HL-60 (cell line): ENCODE results near the gene MARS2.
A peak's percentile ranks its signal among the peaks of the same experiment; 100 is the strongest.
"Not testable (repeated sequence)": the region's sequence is repeated elsewhere in the genome, so short reads cannot be mapped to it uniquely, and the experiment has no call there.

Experiments used
- DNase-seq, 2 experiments: peaks; one replicate each; pipeline ENCODE4 v3.0.0-alpha.2; 2010 to 2020; ENCODE audit warnings: low read depth in 1 of 2, low spot score in 1 of 2
- H3K27ac ChIP-seq: fragments of 250-450 bp; sonication (Bioruptor Pico); replicated peaks from 2 replicates; pipeline ENCODE4 v1.5.1; 2020; ENCODE audit warnings: mild to moderate bottlenecking, moderate library complexity
- H3K27me3 ChIP-seq: fragments of 250-450 bp; sonication (Bioruptor Pico); 2 replicates; pipeline ENCODE4 v1.5.1; 2021; ENCODE audit warnings: mild to moderate bottlenecking, moderate library complexity; ENCODE audit not compliant: insufficient read depth, poor library complexity, severe bottlenecking
- H3K4me3 ChIP-seq: replicated peaks from 2 replicates; pipeline ENCODE4 v1.5.1; 2011; ENCODE audit warnings: mild to moderate bottlenecking, control low read depth, low read length; ENCODE audit not compliant: insufficient read depth
- GABPA ChIP-seq: IDR thresholded peaks from 2 replicates; pipeline ENCODE4 v1.6.1; 2012; ENCODE audit warnings: low read depth
- POLR2AphosphoS5 ChIP-seq: IDR thresholded peaks from 2 replicates; pipeline ENCODE4 v1.6.1; 2012; ENCODE audit warnings: low read depth
- SPI1 ChIP-seq: IDR thresholded peaks from 2 replicates; pipeline ENCODE4 v1.6.1; 2012; ENCODE audit warnings: low read depth, mild to moderate bottlenecking, borderline replicate concordance
- TF ChIP-seq, protein P1 (sequence below): IDR thresholded peaks from 2 replicates; pipeline ENCODE4 v1.6.1; 2012; ENCODE audit warnings: low read depth; ENCODE audit not compliant: insufficient replicate concordance
- TF ChIP-seq, protein P2 (sequence below): IDR thresholded peaks from one replicate; pipeline ENCODE4 v1.5.1; 2011; ENCODE audit warnings: low read length, control low read depth, inconsistent platforms; ENCODE audit not compliant: insufficient read depth

MARS2 gene

DNA sequence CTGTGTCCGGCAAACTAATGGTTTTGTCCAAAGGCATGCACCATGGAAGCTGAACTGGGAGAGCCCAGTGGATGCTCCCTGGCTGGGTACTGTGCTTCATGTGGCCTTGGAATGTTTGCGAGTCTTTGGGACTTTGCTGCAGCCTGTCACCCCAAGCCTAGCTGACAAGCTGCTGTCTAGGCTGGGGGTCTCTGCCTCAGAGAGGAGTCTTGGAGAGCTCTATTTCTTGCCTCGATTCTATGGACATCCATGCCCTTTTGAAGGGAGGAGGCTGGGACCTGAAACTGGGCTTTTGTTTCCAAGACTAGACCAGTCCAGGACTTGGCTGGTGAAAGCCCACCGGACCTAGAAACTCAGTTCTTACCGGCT lies 1.7 kb downstream of the MARS2 start:
- Histone ChIP-seq H3K27me3 (no peaks in the 10 kb centered on the region), H3K4me3 (peak overlapping the region; percentile 90), H3K27ac (peak overlapping the region; percentile 8; the same call in 1 of the 2 replicates)
- DNase-seq = no peak
- TF ChIP-seq SPI1 (no peak), GABPA (no peak), POLR2AphosphoS5 (no peak)
- TF ChIP-seq, protein P1, sequence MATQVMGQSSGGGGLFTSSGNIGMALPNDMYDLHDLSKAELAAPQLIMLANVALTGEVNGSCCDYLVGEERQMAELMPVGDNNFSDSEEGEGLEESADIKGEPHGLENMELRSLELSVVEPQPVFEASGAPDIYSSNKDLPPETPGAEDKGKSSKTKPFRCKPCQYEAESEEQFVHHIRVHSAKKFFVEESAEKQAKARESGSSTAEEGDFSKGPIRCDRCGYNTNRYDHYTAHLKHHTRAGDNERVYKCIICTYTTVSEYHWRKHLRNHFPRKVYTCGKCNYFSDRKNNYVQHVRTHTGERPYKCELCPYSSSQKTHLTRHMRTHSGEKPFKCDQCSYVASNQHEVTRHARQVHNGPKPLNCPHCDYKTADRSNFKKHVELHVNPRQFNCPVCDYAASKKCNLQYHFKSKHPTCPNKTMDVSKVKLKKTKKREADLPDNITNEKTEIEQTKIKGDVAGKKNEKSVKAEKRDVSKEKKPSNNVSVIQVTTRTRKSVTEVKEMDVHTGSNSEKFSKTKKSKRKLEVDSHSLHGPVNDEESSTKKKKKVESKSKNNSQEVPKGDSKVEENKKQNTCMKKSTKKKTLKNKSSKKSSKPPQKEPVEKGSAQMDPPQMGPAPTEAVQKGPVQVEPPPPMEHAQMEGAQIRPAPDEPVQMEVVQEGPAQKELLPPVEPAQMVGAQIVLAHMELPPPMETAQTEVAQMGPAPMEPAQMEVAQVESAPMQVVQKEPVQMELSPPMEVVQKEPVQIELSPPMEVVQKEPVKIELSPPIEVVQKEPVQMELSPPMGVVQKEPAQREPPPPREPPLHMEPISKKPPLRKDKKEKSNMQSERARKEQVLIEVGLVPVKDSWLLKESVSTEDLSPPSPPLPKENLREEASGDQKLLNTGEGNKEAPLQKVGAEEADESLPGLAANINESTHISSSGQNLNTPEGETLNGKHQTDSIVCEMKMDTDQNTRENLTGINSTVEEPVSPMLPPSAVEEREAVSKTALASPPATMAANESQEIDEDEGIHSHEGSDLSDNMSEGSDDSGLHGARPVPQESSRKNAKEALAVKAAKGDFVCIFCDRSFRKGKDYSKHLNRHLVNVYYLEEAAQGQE = no peak
- TF ChIP-seq, protein P2, sequence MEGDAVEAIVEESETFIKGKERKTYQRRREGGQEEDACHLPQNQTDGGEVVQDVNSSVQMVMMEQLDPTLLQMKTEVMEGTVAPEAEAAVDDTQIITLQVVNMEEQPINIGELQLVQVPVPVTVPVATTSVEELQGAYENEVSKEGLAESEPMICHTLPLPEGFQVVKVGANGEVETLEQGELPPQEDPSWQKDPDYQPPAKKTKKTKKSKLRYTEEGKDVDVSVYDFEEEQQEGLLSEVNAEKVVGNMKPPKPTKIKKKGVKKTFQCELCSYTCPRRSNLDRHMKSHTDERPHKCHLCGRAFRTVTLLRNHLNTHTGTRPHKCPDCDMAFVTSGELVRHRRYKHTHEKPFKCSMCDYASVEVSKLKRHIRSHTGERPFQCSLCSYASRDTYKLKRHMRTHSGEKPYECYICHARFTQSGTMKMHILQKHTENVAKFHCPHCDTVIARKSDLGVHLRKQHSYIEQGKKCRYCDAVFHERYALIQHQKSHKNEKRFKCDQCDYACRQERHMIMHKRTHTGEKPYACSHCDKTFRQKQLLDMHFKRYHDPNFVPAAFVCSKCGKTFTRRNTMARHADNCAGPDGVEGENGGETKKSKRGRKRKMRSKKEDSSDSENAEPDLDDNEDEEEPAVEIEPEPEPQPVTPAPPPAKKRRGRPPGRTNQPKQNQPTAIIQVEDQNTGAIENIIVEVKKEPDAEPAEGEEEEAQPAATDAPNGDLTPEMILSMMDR = no peak

DNA sequence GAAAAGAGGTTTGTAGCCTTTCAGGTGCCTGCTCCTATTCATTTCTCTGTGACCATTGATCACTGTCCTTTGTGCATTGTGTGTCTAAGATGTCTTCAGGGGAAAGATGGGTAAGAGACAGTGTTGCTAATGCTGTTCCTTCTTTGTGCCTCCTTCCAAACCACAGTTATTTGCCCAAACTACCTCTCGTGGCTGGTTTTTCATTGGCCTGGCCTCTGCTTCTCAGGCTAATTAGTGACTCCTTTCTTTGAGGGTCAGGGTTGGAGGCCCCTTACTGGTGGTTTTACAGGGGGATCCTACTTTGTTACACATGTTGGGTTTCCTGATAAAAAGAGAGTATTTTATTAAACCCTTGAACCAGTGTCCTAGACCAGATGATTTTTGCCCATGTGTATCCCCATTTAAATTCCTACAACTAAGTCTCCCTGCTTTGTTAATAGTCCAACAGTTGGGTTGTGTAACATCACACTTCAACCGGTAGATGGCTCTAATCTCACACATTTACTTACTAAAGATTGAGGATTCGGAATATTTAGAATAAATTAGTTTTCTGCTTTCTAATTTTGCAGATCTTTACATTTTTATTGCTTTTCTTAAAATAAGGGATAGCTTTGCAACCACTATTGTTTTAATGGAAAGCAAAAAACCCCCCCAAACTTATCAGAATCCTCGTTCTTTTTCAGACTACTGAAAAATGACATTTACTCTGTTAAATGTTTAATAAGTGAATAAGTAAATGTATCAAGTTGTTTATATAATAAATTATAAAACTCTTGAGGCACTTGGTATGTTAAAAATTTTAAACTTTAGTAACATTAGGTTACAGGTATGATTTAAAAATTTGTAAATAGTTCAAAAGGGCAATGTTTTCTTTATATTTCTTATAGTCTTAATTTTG lies 2.4 kb downstream of the MARS2 start:
- TF ChIP-seq SPI1 (no peak), GABPA (no peak), POLR2AphosphoS5 (no peak)
- TF ChIP-seq, protein P2 = peak; percentile 40
- TF ChIP-seq, protein P1 = no peak
- peak overlapping the region; percentile 90 for H3K4me3 ChIP-seq
- peak overlapping the region; percentile 8; the same call in 1 of the 2 replicates for H3K27ac ChIP-seq
- no peaks in the 10 kb centered on the region for H3K27me3 ChIP-seq
- peak in 1 of 2 experiments; percentile 40 for DNase-seq

DNA sequence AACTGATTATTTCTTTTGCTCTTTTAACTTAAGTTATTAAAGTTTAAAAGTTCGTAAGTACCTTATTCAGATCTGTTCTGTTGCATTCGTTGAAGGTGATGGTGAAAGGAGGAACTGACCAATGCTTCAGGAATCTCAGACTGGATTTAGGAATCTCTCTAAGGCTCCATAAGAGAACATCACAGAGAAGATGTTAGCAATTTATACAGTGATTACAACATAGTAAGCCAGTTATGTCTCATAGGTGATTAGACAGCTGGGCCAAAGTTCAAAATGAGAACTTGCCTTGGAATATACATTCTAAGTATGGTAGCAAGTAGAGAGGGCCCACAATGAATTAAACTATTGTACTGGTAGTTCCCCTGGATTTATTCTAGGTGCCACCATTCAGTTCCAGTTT lies 3.2 kb downstream of the MARS2 start:
- H3K4me3 ChIP-seq = peak overlapping the region; percentile 90
- H3K27me3 ChIP-seq = no peaks in the 10 kb centered on the region
- TF ChIP-seq POLR2AphosphoS5 (no peak), GABPA (no peak), SPI1 (no peak)
- TF ChIP-seq, protein P2 = no peak
- TF ChIP-seq, protein P1 = no peak
- DNase-seq = no peak
- no peak overlapping the region for H3K27ac ChIP-seq

DNA sequence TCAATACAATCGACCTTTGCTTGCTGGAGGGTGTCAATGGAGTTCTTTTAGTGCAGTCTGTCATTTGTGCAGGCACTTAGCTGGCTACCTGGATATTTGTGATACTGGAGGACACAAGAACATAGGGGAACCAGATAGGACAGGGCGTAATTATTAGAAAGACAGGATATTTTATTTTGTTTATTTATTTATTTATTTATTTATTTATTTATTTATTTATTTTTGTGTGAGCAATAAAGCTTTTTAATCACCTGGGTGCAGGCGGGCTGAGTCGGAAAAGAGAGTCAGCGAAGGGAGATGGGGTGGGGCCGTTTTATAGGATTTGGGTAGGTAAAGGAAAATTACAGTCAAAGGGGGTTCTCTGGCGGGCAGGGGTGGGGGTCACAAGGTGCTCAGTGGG lies 4.0 kb downstream of the MARS2 start:
- H3K4me3 ChIP-seq, DNase-seq, H3K27me3 ChIP-seq, H3K27ac ChIP-seq: not testable (repeated sequence)
